RWPE2 (cell line): ENCODE data around the gene RNF207.

Source experiments
- ATAC-seq: fragments of 200-7000 bp; cut with Tn5 transposase; 3 replicates; pipeline ENCODE4 v1.9.1; 2021; ENCODE audit warnings: low read depth
- DNase-seq: peaks from one replicate; pipeline ENCODE4 v3.0.0-alpha.2; 2020; ENCODE audit warnings: low spot score
- H3K27ac ChIP-seq: fragments of 450-650 bp; 2 replicates; pipeline ENCODE4 v1.5.1; 2017; ENCODE audit warnings: mild to moderate bottlenecking; ENCODE audit not compliant: poor library complexity, severe bottlenecking
- H3K27me3 ChIP-seq: fragments of 250-450 bp; sonication (Bioruptor Pico); 2 replicates; pipeline ENCODE4 v1.5.1; 2021; ENCODE audit warnings: mild to moderate bottlenecking, moderate library complexity; ENCODE audit not compliant: insufficient read depth, poor library complexity, severe bottlenecking
- H3K36me3 ChIP-seq: fragments of 250-450 bp; sonication (Bioruptor Pico); 2 replicates; pipeline ENCODE4 v1.5.1; 2020; ENCODE audit warnings: low read depth, mild to moderate bottlenecking, moderate library complexity
- H3K4me1 ChIP-seq: fragments of 250-450 bp; sonication (Bioruptor Pico); 2 replicates; pipeline ENCODE4 v1.5.1; 2021; ENCODE audit warnings: mild to moderate bottlenecking, moderate library complexity; ENCODE audit not compliant: insufficient read depth, poor library complexity, severe bottlenecking
- H3K4me3 ChIP-seq: fragments of 250-450 bp; sonication (Bioruptor Pico); 2 replicates; pipeline ENCODE4 v1.5.1; 2021; ENCODE audit warnings: mild to moderate bottlenecking, moderate library complexity; ENCODE audit not compliant: severe bottlenecking
- H3K9me3 ChIP-seq: fragments of 250-450 bp; sonication (Bioruptor Pico); 2 replicates; pipeline ENCODE4 v1.5.1; 2021; ENCODE audit warnings: mild to moderate bottlenecking, moderate library complexity; ENCODE audit not compliant: severe bottlenecking
- CTCF ChIP-seq: fragments of 450-650 bp; IDR thresholded peaks from one replicate; pipeline ENCODE4 v1.5.1; 2017; ENCODE audit warnings: mild to moderate bottlenecking, moderate library complexity; ENCODE audit not compliant: poor library complexity, severe bottlenecking

Gene RNF207

DNA sequence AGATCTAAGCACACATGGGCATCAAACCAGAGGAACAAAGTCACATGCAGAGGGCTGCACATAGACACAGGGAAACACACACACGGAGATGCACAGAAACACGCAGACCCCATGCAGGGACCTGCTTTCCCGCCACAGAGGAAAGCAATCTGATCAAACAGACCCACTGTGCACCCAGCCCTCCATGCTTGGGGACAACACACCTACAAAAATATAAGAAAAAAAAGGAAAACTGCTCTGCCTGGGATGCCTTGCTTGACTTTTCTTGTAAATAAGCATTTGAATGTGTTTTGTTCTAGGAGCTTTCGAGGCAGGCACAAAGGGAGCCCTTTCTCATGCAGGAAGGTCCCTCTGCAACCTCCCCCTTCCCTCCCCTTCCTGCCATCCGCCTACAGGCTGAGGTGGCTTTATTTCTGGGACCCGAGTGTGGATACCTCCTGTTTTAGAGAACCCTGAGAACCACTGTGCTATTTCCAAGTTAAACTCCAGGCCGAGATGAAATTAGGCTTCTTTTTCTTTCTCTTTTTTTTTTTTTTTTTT is 33.4 kb downstream of the RNF207 start:
- Histone ChIP-seq H3K4me3 (no peak overlapping the region), H3K9me3 (no peaks in the 10 kb centered on the region), H3K36me3 (peaks cover 5% of the 10 kb centered on the region), H3K4me1 (peaks cover 4% of the 10 kb centered on the region), H3K27ac (no peak overlapping the region), H3K27me3 (peaks cover 32% of the 10 kb centered on the region)
- no peak for DNase-seq
- TF ChIP-seq CTCF: no peak
- ATAC-seq: no peak

DNA sequence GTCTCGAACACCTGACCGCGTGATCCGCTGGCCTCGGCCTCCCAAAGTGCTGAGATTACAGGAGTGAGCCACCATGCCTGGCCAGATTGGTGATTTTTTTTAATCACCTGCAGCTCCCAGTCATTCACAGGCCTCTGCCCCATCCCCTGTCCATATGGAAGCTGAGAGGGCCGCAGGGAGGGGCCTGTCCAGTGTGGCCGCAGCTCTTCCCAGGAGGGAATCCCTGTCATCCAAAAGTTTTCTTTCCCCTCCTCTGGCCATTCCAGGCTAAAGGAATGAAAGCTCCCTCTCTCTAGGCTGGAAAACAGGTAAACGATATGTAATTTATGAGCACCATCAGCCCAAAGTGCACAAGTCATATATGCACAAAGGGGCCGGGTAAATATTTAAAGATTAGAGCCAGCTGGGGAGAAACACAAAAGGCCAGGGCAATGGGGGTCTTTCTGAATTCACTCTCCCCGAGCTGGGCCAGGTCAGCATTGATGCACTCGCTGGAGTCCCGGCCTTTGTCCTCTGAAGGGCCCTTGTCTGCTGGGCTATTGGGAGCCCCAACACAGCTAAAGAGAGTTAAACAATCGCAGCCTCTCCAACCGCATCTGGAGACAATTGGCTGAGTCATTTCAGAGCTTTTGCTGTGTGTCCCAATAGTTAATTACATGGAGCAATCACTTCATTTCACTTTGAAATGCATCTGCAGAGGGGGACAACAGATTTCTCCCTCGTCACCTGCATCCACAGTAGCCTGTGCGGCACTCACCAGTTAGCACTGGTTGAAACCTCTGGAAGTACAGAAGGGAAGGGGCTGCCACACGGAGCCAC is 34.2 kb downstream of the RNF207 start:
- TF ChIP-seq CTCF: no peak
- DNase-seq: no peak
- no peak; the same call in 2 of the 3 replicates for ATAC-seq
- no peaks in the 10 kb centered on the region for H3K9me3 ChIP-seq
- H3K27ac ChIP-seq: no peak overlapping the region
- H3K36me3 ChIP-seq: no peaks in the 10 kb centered on the region
- H3K4me1 ChIP-seq: no peaks in the 10 kb centered on the region
- H3K27me3 ChIP-seq: peaks cover 38% of the 10 kb centered on the region
- no peak overlapping the region for H3K4me3 ChIP-seq

GRCh38 chr1:6241107-6241886 is 35.4 kb downstream of the RNF207 start:
- H3K4me3 ChIP-seq: no peak overlapping the region
- no peaks in the 10 kb centered on the region for H3K4me1 ChIP-seq
- H3K27me3 ChIP-seq: peaks cover 43% of the 10 kb centered on the region

GRCh38 chr1:6241887-6242740 is 36.2 kb downstream of the RNF207 start:
- peaks cover 46% of the 10 kb centered on the region for H3K27me3 ChIP-seq
- no peaks in the 10 kb centered on the region for H3K4me1 ChIP-seq
- H3K27ac ChIP-seq: no peak overlapping the region
- no peaks in the 10 kb centered on the region for H3K36me3 ChIP-seq
- TF ChIP-seq CTCF: no peak
- ATAC-seq: no peak
- no peaks in the 10 kb centered on the region for H3K9me3 ChIP-seq
- no peak overlapping the region for H3K4me3 ChIP-seq
- DNase-seq: no peak

More at GRCh38 chr1:6241107-6241886, 35.4 kb downstream of the RNF207 start:
- Histone ChIP-seq H3K36me3 (no peaks in the 10 kb centered on the region), H3K27ac (no peak overlapping the region), H3K9me3 (no peaks in the 10 kb centered on the region)
- DNase-seq: no peak
- ATAC-seq: no peak
- TF ChIP-seq CTCF: no peak
